GM18951 (cell line): ENCODE data around the gene ARHGEF38.
"Not testable (repeated sequence)": the region's sequence is repeated elsewhere in the genome, so short reads cannot be mapped to it uniquely, and the experiment has no call there.

Experiments
- POLR2A ChIP-seq: IDR thresholded peaks from 4 replicates; pipeline ENCODE4 v1.6.1; 2011; ENCODE audit warnings: mild to moderate bottlenecking; ENCODE audit not compliant: insufficient read length, insufficient read depth; ENCODE audit errors: extremely low read depth
- in situ Hi-C: fragments of 300-500 bp; cut with MboI; formaldehyde crosslinking; loops from one replicate; pipeline ENCODE4 v1.12.0; 2022; ENCODE audit warnings: low sequenced_read_pairs, mixed read lengths, inconsistent platforms; ENCODE audit not compliant: unreplicated experiment

The ARHGEF38 gene

DNA sequence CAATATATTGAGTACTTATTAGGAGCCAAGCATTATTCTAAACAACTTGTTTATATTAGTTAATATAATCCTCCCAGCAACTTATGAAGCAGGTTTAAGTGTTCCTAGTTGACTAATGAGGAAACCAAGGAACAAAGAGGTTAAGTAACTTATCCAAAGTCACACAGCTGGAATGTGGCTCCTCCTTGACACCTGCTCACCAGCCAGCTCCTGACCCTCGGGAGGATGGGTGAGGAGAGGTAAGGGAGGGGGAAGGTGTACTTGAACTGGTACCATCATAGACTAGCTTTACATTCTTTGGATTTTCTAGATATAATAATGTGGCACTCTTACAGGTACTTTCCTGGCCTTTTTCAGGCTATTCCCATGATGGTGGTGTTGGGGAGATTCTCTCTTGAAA, 50.7 kb downstream of the ARHGEF38 start:
- TF ChIP-seq POLR2A = no peak
- in situ Hi-C loops = no loop called here

DNA sequence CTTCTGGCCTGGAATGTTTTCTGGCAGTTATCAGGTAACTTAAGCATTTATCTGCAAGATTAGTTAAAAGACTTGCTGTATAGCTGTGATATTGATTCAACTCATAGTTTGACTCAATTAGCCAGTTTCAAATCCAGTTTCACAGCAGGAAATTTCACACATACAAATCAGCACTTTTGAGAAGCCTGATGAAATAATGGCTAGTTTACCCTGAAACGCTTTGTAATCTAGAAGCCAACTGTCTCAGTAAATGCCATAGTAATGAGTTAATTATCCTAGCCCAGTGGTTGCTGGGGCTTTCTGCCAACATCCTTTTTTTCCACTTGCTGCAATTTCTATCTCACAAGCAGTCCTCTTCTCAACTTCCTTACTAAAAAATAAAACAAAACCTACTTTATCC, 53.1 kb downstream of the ARHGEF38 start:
- in situ Hi-C loops = no loop called here
- no peak for TF ChIP-seq POLR2A

DNA sequence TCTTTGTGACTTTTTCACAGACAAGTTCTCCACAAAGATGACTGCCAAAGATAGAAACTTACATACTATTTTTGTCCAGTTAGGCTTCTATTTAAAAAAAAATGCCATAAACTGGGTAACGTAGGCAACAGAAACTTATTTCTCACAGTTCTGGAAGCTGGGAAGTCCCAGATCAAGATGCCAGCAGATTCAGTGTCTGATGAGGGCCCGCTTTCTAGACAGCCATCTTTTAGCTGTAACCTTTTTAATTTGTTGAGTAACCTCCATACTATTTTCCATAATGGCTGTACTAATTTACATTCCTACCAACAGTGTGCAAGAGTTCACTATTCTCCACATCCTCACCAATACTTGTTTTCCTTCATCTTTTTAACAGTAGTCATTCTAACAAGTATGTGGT, 55.5 kb downstream of the ARHGEF38 start:
- in situ Hi-C loops = no loop called here
- no peak for TF ChIP-seq POLR2A

DNA sequence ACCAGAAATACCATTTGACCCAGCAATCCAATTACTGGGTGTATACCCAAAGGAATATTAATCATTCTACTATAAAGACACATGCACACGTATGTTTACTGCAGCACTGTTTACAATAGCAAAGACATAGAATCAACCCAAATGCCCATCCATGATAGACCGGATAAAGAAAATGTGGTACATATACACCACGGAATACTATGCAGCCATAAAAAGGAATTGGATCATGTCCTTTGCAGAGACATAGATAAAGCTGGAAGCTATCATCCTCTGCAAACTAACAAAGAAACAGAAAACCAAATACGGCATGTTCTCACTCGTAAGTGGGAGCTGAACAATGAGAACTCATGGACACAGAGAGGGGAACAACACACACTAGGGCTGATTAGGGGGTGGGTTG, 57.4 kb downstream of the ARHGEF38 start:
- in situ Hi-C loops = not testable (repeated sequence)

DNA sequence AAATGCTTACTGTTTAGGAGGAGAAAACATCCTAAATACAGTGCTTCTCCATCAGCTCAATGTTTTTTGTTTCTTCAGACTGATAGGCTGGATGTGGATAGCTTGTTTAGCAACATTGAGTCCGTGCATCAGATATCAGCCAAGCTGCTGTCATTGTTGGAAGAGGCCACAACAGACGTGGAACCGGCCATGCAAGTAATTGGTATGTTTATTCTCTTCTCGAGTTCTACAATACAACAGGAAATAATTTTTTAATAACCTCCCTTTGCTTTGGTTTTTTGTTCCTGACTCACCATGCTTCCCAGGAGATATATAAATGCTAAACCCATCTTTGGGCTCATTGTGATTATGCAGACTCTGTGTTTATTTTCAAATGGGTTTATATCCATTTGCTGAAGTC, 60.9 kb downstream of the ARHGEF38 start:
- in situ Hi-C loops = no loop called here
- TF ChIP-seq POLR2A = no peak

DNA sequence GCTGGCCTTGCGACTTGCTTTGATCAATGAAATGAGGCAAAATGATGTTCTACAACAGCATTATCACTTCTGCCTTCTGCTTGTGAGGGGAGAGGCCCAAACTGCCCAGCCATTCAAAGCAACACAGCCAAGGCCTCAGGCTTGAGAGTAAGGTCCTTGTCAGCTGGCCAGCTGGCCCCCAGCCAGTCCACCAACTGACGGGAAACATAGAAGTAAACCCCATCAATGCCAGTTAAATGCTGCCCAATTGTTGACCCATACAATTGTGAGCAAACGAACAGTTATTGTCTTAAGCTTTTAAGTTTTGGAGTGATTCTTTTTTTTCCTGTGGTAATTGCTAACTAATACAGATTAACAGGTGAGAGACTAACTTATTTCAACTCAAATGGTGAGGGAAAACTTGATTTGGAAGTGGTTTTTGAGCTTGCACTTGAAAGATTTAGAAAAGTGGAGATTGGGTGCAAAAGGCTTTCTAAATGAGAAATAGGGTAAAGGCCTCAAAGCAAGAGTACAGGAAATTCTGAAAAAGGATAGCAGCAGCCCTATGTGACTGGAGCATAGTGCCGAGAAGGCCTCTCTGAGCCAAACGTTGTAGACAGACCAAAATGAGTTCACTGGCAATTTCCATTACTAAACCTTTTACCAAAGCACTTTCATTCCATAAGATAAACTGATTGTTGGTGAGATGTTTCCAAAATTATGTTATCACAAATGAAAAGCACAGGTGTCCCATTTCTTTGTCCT, 66.9 kb downstream of the ARHGEF38 start:
- in situ Hi-C loops = no loop called here

DNA sequence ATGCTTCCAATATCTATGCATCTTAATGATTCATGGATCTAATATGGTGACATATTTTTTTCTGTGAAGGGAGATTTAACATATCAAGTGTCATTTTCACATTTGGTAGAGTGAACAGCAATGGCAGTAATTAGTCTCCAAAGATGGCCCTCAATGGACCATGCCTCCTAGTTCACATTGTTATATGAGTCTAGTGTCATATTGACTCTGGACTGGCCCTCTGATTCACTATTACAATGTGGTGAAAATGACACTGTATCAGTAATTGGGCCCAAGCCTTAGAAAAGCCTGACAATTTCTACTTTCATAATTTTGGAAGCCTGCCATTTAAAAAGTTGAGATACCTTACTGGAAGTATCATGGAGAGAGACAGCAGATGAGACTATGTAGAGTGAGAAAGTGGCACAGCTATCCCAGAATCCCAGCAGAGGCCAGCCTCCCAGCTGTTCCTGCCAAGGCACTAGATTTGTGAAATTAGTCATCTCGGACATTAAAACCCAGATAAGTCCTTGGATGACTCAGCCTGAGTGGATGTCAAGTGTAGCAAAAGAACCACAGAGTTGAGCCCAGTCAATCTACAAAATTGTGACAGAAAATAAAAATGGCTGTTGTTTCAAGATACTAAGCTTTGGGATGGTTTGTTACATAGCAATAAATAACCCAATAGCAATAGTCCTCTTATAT, 68.4 kb downstream of the ARHGEF38 start:
- in situ Hi-C loops = no loop called here
- no peak for TF ChIP-seq POLR2A

More for the DNA sequence above, 66.9 kb downstream of the ARHGEF38 start:
- TF ChIP-seq POLR2A = no peak

DNA sequence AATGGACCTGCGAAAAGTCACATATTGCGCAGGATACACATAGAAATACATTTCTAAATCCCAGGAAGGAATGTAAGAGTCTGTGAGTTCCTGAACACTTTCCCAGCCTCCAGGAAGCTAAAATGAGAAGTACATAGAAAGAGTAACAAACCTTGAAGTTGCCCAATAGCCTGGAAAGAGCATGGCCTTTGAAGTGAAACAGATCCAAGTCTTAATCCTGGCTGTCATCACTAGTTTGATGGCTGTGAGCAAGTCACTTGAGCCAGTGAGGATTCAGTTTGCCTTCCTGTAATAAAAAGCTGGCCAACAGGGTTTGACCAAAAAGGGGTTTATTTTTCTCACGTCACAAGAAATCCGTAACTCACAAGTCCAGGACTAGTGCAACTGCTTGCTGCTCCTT, 69.8 kb downstream of the ARHGEF38 start:
- no peak for TF ChIP-seq POLR2A
- in situ Hi-C loops = no loop called here

DNA sequence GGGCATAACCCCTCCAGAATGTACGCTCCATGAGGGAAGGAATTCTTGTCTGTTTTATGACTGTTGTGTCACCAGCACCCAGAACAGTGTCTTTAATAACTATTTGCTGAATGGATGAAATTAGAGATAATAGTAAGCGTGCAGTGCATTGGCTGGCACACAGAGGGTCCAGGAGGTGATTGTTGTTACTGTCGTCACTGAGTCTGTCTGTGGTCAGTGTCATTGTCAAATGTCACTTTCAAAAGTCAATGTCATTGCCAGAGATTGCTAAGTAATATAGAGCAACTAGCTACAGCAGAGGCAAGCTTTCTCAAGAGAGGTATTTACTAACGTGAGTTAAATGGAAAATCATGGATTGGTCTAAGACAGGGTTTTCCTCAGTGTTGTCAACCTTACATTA, 70.7 kb downstream of the ARHGEF38 start:
- TF ChIP-seq POLR2A = no peak
- in situ Hi-C loops = no loop called here

DNA sequence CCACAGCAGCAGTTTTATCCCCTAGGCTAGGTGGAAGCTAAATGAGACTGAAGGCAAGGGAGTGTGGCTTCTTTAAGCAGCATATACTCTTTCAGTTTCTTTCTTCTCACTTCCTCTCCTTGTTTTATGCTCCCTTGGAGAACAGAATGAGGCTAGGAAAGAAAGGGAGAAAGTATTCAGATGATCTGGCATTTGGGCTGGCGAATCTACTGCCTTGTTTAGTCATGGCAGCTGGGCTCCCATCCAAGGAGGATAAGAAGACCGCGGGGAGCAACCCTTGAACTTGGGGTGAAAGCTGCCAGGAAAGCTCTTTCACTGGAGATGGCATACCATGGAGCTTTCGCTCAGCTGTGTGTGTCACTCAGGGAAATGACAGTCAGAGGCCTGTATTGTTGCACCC, 72.1 kb downstream of the ARHGEF38 start:
- in situ Hi-C loops = no loop called here
- TF ChIP-seq POLR2A = no peak

DNA sequence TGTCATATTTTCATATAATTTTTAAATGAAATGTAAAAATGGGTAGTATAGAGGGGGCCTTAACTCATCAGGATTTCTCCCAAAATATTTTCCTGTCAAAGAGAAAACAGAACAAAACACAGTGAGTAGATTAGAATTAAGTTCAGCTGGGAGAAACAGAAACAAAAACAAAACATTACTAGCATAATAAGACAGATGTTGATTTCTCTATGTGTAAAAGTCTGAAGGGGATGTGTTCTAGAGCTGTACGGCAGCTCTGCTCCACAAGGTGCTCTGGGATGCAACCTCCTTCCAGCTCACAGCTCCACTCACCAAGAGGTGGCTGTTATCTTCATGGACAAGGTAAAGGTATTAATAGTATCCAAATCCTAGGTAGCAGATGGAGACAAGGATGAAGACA, 72.8 kb downstream of the ARHGEF38 start:
- in situ Hi-C loops = no loop called here
- no peak for TF ChIP-seq POLR2A

DNA sequence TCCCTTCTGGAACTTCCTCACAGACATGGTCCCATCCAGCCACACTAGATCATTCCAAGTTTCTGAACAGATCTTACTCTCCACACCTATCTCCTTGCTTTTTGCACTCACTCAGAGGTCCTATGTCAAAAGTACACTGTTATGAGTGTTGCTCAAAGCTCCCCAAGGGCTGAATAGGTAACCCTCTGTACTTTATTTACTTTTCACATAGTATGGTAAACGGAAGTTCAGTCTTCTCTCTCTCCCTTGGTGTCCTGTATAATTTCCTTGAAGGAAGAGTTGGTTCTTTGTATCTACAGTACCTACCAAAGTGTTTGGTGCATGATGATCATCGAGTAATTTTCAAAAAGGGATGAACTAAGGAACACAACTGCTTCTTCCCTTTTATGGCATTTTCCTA, 74.4 kb downstream of the ARHGEF38 start:
- in situ Hi-C loops = no loop called here
- no peak for TF ChIP-seq POLR2A

DNA sequence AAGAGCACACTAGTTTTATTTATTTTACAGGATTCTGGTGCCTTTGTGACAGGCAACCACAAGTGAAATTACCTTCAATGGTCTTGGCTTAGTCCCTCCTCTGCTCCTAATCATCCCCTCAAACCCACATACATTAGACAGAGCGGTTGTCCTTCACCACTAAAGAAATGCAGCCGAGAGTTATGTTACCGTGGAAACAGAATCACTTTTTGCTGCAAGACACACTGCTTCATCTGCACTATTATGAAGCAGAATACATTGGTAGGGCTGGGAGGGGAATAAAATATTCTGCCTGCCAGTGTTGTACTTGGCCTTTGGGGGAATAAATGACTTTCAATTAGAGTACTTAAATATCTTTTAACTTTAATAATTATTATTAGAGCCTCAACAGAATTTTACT, 75.2 kb downstream of the ARHGEF38 start:
- no peak for TF ChIP-seq POLR2A
- in situ Hi-C loops = no loop called here

DNA sequence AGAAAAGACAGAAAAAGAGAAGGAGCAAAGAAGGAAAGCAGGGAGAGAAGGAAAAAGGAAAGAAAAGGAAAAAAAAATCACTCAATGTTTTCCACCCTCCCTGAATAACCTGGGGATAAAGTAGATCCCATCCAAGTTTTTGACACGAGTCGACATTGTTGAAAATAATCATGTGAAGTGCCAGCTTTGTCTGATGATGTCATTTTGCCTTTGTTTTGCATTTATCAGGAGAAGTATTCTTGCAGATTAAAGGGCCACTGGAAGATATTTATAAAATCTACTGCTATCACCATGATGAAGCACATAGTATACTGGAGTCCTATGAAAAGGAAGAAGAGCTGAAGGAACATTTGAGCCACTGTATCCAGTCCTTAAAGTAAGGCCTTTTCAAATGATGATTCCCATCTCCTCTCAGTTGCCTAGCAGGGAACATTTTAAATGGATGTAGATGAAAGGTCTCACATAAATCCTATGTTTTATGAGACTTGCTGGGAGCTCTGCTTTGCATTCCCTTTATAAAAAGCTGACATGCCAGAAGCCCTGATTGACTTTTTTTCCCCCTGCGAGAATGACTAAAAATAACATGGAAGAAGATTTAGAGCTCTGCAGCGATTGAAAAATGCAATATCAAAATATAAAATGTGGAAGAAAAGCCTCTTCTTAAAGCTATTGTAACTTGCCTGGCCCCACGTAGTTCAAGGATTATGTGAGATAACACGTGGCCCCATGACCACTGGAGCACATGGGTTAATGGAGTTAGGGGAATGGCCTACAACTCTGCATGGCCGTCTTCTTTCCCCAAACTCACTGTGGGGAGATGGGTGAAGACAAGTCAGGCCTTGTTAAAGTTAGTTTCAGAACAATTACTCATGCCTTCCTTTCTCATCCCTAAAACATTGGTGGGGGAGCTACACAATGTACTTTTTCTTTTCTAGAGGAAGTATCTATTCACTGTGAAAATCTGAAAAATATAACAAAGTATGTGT, 78.5 kb downstream of the ARHGEF38 start:
- in situ Hi-C loops = no loop called here
- TF ChIP-seq POLR2A = no peak
